ENCODE measurements around the gene LAMC1.
"Not testable (repeated sequence)": the region's sequence is repeated elsewhere in the genome, so short reads cannot be mapped to it uniquely, and the experiment has no call there.

LAMC1 gene

DNA sequence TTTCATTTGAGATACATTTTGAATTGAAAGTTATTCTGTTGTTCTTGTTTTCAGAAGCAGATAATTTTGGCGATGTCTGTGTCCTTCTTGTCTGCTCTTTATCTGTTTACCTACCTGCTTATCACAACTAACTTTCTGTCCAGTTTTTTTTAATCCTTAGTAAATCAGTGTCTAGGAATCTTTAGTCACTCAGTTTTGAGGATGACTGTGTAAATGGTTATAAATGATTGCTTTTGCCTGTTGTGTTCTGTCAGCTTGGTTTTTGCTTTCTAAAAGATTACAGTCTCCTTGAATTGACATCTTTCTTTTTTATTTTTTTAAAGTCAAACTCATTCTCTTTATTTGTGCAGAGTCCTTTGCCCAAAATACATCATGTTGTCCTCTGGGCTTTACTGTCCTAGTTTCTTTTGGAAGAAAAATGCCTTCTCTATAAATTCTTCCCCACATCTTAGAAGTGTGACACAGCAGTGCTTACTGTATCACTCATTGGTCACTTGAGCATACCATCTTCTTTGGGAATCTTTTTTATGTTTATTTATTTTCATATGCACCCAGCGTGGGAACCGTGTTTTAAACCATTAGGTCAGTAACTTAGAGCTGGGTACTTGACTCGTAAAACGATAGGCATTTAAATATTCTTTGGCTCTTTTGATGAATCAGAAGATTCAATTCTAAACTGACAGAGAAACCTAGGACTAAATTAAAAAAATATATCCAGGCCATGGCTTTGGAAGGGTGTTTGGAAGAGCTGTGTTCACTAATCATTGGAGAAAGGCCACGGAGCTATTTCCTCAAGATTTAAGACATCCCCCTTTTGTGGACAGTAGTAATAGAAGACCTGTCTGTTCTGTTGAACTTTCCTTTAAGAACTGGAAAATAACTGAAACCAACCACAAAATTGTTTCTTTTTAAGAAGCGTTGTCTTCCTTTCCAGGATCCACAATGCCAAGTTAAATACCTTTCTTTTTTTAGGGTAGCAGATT is 20.9 kb downstream of the LAMC1 start:
- no peak for DNase-seq

DNA sequence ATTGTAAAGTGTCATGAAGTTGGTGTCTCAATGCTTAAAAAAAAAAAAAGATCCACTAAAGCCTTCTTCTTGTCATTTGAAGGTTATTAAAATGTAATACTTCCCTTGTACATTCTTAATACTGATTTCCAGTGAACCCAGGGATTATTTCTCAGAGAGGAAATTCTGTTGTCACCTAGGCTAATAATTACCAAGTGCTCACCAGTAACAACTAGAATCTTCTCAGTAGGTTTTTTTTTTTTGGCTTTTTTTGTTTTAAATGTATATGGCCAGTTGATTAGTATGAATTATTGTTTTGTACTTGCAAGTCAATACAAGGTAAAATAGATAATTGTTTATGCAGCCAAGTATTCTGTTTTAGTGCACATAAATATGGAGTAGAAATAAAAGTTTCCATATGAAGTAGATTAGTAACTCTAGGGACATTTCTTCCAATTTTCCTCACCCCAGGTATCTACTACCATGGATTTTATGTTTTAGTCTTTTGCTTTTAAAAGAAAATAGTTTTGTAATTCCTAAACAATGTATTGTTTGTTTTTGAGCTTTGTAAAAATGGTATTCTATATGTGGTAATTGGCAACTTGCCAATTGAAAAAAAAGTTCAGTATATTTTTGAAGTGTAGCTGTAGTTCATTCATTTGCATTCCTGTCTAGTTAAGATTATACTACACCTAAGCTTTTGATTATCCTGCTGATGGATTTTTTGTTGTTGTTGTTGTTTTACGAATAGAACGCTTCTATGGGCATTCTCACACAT is 21.9 kb downstream of the LAMC1 start:
- no peak for DNase-seq

DNA sequence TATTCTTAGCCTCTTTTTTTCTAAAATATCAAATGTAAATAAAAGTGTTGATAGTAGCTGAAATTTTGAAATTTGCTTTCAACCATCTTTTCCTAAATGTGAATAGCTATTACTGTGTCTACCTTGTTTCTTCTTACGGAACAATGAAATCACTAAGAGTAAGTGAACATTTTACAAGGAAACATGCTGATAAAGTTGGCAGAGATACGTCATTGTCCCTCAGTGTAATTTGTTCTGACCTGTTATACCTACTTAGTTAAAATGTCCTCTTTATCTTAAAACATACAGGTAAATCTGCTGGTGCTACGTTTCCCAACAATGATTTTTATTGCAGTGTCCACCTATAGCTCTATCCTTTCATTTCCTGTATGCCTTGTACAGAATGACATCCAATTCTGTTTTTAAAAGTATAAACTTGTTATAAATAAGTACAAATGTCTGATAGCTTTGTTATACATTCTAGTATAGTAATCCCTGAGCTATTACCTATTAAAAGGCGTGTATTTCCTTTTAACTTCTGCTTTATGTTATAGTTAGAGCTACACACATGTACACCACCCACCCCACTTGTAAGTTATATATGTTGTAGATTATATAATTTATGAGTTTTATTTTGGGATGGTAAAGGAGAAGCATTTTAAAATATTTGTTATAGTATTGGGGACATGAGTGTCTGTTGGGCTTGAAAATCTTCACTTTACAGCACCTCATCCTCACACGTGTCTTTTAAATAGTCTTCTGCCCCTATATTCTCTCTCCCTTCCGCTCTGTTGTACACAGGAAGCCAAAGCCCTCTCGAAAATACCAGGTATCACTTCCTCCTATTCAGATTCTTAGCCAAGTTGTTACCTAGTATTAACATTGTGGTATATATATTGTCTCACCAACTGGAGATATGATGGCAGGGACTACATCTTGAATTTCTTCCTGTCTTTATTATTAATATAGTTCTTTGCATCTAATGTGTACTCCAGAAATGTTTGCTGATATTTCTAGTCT is 25.2 kb downstream of the LAMC1 start:
- DNase-seq, result no peak

DNA sequence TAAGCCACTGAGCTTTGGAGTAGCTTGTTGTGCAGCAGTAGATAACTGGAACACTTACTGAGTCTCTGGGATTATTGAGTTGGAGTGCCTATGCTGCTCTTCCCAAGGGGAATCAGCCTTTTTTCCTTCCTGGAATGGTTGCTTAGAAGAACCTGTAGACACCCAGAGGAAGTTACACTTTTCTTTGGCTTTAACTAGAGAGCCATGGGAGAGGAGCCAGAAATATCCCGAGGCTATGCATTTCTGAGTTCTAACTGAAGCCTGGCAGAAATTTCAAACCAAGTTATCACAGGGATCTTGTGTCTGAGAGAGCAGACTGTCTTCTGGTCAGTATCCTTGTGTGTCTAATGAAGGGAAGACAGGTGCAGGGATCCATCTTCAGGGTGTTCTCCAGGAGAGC is 28.3 kb downstream of the LAMC1 start:
- no peak for DNase-seq

DNA sequence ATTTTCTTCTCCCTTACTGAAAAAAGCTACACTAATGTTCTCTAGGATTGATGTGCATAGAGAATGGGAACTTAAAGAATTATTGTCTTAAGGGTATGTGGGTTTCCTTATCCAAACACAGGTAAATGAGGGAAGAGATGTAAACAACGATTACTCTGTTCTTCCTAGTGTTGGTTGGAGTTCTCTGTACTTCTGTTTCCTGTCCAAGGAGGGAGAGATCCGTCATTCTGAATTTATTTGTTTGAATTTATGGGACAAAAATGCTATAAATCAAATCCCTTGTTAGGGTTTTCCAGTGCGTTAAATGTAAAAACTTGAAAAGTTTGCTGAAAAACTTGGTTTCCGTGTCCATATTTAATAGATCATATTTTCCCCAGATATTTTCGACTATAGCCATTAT is 29.6 kb downstream of the LAMC1 start:
- no peak for DNase-seq

DNA sequence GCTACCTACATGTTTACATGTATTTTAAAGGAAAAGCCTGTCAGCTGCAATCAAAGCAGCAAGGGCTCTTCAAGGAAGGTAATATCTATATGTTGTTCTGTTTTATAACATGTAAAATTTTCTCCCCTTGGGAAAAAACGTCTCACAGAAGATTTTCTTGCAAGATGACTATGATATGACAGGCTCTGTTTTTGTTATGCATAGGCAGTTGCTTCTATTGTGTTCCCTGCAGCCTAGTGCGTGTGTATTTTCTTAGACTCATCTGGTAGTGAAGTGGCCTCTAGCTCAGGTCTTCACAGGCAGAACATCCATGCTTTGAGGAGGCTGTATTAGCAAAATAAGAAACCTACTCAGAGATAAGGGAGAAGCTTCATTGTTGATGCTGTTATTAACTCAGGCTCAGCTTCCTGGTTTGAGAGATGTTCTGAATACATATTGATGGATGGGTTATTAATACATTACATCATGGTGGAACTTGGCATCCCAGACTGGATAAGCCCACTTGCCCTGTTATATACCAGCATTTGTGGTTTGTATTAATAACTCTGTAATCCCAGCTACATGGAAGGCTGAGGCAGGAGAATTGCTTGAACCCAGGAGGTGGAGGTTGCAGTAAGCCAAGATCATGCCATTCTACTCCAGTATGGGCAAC is 35.8 kb downstream of the LAMC1 start:
- DNase-seq, result no peak

DNA sequence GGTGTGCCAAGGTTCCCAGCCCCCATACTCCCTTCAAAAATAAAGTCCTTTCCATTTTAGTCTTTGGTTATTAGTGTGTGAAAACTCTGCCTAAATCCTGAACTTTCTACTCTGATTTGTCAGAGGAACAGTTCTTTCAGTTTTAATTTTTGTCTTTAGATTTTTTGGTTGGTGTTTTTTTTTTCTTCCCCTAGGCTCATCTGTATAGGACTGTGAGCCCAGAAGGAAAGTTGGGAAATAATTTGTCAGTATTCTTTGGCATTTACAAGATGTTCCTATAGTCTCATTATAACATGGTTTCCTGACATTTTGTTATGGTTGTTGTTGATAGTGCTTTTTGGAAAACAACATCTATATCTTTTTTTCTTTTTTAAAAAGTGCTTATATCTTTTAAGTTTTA is 38.0 kb downstream of the LAMC1 start:
- DNase-seq, result no peak

DNA sequence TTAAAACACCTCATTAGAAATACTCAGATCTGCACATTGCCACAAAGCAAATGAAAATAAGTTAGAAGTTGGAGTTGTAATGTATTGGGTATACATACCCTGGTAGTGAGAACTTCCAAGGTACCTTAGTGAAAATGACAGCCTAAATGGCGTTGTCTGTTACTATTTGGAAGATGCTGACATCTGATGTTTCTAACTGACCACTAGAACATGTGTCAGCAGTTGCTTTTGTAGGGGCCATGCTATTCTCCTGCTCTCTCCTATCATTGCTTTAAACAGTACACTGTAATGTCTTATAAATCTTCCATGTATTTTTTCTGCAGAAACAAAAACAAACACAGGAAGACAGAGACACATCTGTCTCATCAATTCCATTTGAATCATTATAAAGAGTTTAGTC is 40.1 kb downstream of the LAMC1 start:
- no peak for DNase-seq

DNA sequence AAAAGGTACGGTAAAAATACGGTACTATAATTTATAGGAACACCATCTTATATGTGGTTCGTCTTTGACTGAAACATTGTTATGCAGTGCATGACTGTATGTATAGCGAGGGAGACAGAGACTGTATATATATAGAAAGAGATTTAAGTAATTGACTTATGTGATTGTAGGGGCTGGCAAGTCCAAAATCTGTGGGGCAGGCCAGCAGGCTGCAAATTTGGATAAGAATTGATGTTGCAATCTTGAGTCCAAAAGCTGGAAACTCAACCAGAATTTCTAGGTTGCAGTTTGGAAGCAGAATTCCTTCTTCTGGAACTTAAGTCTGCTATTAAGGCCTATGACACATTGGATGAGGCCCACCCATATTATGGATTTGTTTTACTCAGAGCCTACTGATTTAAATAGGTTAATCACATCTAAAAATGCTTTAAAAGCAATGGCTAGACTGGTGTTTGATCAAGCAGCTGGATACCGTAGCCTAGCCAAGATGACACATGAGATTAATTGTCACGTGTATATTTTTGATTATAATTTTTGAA is 42.0 kb downstream of the LAMC1 start:
- no peak for DNase-seq

DNA sequence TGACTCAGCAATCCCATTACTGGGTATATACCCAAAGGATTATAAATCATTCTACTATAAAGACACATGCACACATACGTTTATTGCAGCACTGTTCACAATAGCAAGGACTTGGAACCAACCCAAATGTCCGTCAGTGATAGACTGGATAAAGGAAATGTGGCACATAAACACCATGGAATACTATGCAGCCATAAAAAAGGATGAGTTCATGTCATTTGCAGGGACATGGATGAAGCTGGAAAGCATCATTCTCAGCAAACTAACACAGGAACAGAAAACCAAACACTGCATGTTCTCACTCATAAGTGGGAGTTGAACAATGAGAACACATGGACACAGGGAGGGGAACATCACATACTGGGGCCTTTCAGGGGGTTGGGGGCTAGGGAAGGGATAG is 43.2 kb downstream of the LAMC1 start:
- DNase-seq, result not testable (repeated sequence)

DNA sequence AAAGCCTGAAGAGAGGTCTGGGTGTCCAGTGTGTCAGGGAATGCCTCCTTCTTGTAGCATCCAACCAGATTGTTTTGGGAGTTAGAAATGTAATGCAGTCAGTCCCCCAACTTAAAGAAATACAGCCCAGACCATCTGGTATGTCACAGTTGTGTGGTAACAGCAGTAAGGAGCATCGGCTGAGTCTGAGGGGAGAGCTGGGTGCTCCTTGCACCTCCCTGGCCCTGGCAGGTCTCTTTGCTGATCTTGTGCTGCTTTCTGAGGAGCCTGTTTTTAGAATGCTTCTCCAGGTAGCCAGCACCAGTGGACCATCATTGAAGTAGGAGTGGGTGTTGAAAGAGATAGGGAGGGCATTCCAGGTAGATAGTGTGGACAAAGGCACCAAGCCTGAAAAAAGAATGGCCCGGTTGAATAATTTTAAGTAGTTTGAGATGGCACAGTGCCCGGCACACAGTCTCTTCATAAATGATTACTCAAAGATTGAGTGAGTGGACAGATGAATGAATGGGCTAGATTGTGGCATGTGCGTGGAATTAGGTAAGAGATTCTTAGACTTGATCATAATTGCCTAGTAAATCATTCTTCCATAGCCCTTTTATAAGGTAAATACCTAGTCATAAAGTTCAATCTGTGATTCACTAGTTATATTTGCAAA is 46.5 kb downstream of the LAMC1 start:
- DNase-seq, result no peak

DNA sequence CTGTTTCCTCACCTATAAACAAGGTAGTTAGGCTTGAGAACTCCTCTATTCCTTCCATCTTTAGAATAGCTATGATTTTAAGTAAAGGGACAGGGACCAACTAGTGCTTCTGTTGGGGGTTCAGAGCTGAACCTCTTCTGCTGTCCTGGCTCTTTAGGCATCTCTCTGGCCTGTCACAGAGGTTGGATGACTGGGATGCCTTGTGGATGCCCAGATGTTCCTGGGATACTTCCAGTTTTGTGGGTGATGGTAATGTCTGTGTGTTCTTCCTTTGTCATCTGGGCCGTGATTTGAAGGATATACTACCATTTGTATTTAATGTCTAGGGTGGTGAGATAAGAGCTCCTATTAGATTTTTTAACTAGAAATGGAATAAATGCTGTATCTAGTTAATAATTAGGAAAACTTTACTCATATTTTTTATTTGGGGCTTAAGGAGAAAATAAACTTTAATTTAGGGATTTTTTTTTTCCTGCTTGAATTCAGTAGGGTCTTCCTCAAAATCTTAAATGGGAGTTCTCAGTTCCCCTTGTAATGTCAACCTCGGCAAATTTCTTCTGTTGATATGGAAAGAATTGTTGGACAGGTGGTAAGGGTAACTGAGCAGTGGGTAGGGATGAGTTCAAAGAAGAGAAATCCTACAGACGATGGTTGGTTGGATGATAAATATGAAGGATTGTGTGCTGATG is 47.2 kb downstream of the LAMC1 start:
- DNase-seq, result no peak

DNA sequence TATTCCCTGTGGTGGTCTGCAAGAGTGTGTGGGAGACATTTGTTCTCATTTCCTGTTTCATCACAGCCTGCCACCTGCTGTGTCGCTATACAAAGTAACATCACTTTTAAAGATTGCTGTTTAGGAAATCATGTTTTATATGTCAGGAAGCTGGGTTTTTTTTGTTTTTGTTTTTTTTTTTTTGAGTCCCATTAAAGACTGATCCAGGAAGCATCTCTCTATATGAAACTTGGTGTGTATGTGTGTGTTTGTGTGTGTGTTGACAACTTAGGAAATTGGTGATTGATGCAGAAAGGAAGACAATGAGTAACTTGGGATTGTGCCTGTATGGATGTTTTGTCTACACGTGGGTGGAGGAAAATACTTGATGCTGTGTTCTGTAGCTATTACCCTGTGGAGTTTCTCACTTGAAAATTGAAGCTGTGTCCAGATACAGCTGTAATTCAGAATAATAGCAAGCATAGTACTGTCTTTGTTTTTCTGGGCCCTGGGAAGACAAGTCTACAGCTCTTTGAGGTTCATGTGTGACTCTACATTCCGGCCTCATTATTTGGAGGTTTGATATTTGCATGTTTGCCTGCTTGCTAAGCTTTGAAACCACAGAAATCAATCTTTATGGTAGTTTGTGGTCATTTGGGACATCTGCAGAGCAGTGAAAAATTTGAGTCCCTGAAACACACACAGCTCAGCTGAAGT is 47.9 kb downstream of the LAMC1 start:
- no peak for DNase-seq

DNA sequence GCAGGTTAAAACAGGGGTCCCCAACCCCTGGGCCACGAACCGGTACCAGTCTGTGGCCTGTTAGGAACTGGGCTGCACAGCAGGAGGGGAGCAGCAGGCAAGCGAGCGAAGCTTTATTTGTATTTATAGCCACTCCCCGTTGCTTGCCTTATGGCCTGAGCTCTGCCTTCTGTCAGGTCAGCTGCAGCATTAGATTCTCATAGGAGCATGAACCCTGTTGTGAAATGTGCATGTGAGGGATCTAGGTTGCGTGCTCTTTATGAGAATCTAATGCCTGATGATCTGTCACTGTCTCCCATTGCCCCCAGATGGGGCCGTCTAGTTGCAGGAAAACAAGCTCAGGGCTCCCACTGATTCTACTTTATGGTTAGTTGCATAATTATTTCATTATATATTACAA is 49.4 kb downstream of the LAMC1 start:
- DNase-seq, result not testable (repeated sequence)

DNA sequence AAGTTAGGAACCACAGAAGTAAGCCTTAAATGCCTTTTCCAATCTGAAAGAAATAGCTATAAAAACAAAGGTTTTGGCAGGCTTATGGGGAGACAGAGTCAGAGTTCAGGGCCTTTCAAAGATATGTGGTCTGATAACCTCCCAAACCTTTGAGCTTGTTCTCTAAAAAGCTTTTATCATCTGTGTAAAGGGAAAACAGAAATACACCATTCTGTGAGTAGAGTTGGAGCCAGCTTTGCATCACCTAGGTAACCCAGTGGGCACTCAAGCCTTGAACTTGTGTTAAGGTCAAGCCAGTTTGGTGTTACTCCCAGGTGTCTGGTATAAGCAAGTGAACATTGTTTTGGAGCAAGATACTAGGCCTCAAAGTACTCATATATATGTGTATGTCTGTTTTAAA is 50.1 kb downstream of the LAMC1 start:
- no peak for DNase-seq

DNA sequence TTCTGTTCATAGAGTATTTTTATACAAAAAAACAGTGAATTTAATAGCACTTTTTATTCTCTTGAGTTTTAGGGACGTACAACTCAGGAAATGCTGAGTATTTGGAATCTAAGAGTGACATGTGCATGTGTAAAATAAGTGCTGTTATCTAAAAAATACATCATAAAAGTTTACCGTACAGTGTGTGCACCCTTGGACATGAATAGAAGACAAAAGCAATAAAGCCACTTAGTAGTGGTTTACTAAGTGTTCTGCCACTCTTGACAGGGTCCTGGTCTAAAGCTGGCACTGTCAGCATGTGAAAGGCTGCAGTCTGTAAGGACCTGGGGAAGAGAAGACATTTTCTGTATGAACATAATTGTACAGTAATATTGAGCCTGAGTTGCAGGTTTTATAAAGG is 51.0 kb downstream of the LAMC1 start:
- DNase-seq, result no peak

DNA sequence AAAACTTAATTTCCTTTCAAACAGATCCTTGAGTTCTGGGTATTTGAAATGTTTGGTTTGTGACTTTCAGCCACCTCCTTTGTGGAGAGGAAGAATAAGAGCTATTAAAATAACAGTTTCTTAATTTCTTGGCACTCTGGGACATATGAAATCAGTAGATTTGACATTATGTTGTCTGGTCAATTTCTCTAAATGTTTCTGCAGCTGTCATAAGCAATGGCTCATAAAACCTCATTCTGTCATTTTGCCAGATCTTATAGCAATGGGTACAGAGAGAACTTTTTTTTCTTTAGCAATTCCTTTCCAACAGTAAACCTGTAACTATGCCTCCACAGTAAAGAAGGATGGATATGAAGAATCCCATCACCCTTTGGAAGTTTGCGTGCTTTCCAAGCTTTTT is 52.6 kb downstream of the LAMC1 start:
- DNase-seq, result no peak

DNA sequence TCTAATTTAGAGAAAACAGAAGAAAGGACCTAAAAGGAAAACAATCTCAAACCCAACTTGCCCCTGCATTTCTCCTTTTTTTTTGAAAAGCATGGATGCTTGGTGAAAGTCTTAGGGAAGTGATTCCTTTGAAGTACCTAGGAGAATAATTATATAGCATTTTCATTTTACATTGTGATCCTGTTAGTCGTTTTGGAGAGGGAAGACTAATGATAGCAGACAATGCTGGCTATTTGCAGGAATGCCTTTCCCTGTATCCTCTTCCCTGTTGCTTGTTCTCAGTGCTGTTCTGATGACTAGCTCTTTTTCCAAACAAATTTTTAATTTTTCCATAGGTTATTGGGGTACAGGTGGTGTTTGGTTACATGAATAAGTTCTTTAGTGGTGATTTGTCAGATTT is 53.9 kb downstream of the LAMC1 start:
- no peak for DNase-seq

DNA sequence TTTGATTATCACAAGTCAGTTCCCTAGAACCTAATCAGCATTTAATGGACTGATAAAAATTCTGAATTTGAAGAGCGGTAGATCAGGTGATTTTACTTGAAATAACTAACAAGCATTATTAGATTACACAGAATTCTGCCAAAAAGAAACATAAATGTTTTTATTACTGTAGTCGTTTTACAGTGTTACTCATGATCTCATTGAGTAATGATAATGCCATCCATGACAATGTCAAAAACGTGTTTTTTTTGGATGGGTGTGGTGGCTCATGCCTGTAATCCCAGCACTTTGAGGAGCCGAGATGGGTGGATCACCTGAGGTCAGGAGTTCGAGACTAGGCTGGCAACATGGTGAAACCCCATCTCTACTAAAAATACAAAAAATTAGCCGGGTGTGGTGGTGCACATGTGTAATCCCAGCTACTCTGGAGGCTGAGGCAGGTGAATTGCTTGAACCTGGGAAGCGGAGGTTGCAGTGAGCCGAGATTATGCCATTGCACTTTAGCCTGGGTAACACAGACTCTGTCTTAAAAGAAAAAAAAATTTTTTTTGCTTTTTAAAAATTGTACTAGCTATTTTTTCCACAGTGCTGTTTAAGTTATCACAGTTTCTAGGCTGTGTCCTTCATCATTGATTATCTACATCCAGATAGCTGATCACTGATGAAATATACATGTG is 56.6 kb downstream of the LAMC1 start:
- DNase-seq, result no peak

DNA sequence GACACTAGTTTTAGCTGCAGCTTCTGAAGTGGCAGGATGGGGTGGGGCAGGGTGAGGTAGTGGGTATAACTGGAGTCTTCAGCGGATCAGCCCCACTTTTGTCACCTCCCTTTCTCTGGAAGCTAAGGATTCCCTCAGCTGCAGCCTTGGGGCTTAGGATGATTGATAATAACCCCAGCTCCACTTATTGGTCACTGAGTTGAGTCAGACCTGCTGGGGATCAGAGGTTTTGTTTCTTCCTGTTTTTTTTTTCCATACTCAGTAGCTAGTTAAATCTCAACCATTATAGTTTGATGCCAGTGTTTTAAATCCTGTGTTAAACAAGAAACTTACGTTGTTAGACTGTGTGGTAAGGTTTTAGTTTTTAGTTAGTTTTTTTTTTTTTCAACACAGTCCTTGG is 57.2 kb downstream of the LAMC1 start:
- DNase-seq, result no peak
